Measurements from ENCODE around the gene KRTAP16-1.

The KRTAP16-1 gene

GRCh38 chr17:41334385-41335305 lies 25.5 kb upstream of the KRTAP16-1 start:
- H3K4me3 ChIP-seq (ENCODE audit: low read depth, low read length) = no peak overlapping the region
- TF ChIP-seq CTCF (IDR thresholded peaks at IDR 0.05; ENCODE audit: low read depth, low read length) = no peak

GRCh38 chr17:41333836-41334235 lies 24.7 kb upstream of the KRTAP16-1 start:
- TF ChIP-seq CTCF (IDR thresholded peaks at IDR 0.05; ENCODE audit: low read depth, low read length) = no peak
- H3K4me3 ChIP-seq (ENCODE audit: low read depth, low read length) = no peak overlapping the region

GRCh38 chr17:41333098-41333497 lies 24.0 kb upstream of the KRTAP16-1 start:
- H3K4me3 ChIP-seq (ENCODE audit: low read depth, low read length) = no peak overlapping the region
- TF ChIP-seq CTCF (IDR thresholded peaks at IDR 0.05; ENCODE audit: low read depth, low read length) = no peak

- no peak for TF ChIP-seq CTCF (IDR thresholded peaks at IDR 0.05; ENCODE audit: low read depth, low read length)
- H3K4me3 ChIP-seq (ENCODE audit: low read depth, low read length) = no peak overlapping the region
Measured at GRCh38 chr17:41332239-41332638, 23.1 kb upstream of the KRTAP16-1 start.

GRCh38 chr17:41331606-41332005 lies 22.5 kb upstream of the KRTAP16-1 start:
- H3K4me3 ChIP-seq (ENCODE audit: low read depth, low read length) = no peak overlapping the region
- no peak for TF ChIP-seq CTCF (IDR thresholded peaks at IDR 0.05; ENCODE audit: low read depth, low read length)

- TF ChIP-seq CTCF (IDR thresholded peaks at IDR 0.05; ENCODE audit: low read depth, low read length) = peak; percentile 91
- H3K4me3 ChIP-seq (ENCODE audit: low read depth, low read length) = no peak overlapping the region
Measured at GRCh38 chr17:41329279-41329948, 20.3 kb upstream of the KRTAP16-1 start.

GRCh38 chr17:41328207-41328606 lies 19.1 kb upstream of the KRTAP16-1 start:
- no peak overlapping the region for H3K4me3 ChIP-seq (ENCODE audit: low read depth, low read length)
- TF ChIP-seq CTCF (IDR thresholded peaks at IDR 0.05; ENCODE audit: low read depth, low read length) = no peak

Data from WI38 (cell line).